Psoas muscle (tissue), 8 donors: ENCODE measurements around the gene PDE9A. TPM values are rescaled to one million over a fixed set of nuclear protein-coding genes. Genes with fewer than 3 reads are reported as not detected.

Experiments
- ATAC-seq, 4 donors: fragments of 200-7000 bp; cut with Tn5 transposase; one replicate each; pipeline ENCODE4 v1.9.1; 2020; ENCODE audit warnings: moderate library complexity in 3 of 4, mild to moderate bottlenecking in 2 of 4
- DNase-seq, 2 donors: peaks; one replicate each; pipeline ENCODE4 v3.0.0-alpha.2; 2020
- H3K27ac ChIP-seq: fragments of 200-600 bp; one replicate; pipeline ENCODE4 v1.8.0; 2022
- H3K27me3 ChIP-seq, 3 donors: fragments of 200-600 bp in 1 of 3; one replicate each; pipeline versions ENCODE4 v1.6.1 to v1.8.0; 2013 to 2022; ENCODE audit warnings: low read length in 2 of 3, mild to moderate bottlenecking in 2 of 3, moderate library complexity in 1 of 3; ENCODE audit not compliant: insufficient read depth in 3 of 3
- H3K36me3 ChIP-seq, 2 donors: fragments of 200-600 bp in 1 of 2; one replicate each; pipeline versions ENCODE4 v1.6.1 to v1.8.0; 2013 to 2022; ENCODE audit warnings: low read depth in 1 of 2, mild to moderate bottlenecking in 1 of 2, moderate library complexity in 1 of 2; ENCODE audit not compliant: insufficient read depth in 1 of 2
- H3K4me1 ChIP-seq: fragments of 200-600 bp; one replicate; pipeline ENCODE4 v1.8.0; 2022
- H3K4me3 ChIP-seq: fragments of 200-600 bp; one replicate; pipeline ENCODE4 v1.8.0; 2022; ENCODE audit warnings: mild to moderate bottlenecking
- H3K9me3 ChIP-seq: fragments of 200-600 bp; one replicate; pipeline ENCODE4 v1.8.0; 2022
- CTCF ChIP-seq: fragments of 200-600 bp; IDR thresholded peaks from one replicate; pipeline ENCODE4 v1.8.0; 2022; ENCODE audit warnings: antibody characterized with exemption
- WGBS, 3 donors: extraction: QIAGEN DNeasy Blood & Tissue Kit; methylation state at CpG; one replicate each; pipeline versions ENCODE4 v1.1.6 to v1.1.7; 2013; 5-methylcytosine and 5-hydroxymethylcytosine counted together
- intact Hi-C, 2 donors: fragments of 100-400 bp; cut with DNase I; formaldehyde crosslinking; loops; one replicate each; pipeline versions ENCODE4 v1.11.0 to v1.14.2; 2022
- polyA plus RNA-seq, 3 donors: library from polyadenylated mRNA; stranded (reverse); fragments of 200-250 nt; gene quantifications; one replicate each; pipeline ENCODE4 v1.2.3, GENCODE V29; 2013
- total RNA-seq, 4 donors: library from RNA; stranded (reverse); fragmentation: NEBNext Ultra II Directional in 2 of 4; extraction: Animal tissue kit (Norgen Biotek cat#: 25700) in 2 of 4; gene quantifications; one replicate each; pipeline versions ENCODE4 v1.2.1 to v1.2.4, GENCODE V29; 2021 to 2023
- donor health status: healthy with polysubstance abuse.
- donor health status: DM: no; HTN: no; CAD: no; lungs with moderate emphysema.
- donor health status: Bipolar disorder and iron deficiency.
- donor health status: healthy.
- donor health status: DM: yes; HTN: yes; CAD: no.
- donor health status: DM: no; HTN: no; CAD: no.
- donor health status: DM: no; HTN: no; CAD: no.
- donor health status: DM: yes; HTN: yes; CAD: no.

Gene PDE9A
- total and polyA plus RNA-seq, 7 donors = 1.2 to 4.3 (median 1.8) TPM

- ATAC-seq (no peak), DNase-seq (no peak)
- H3K4me1 ChIP-seq = no peaks in the 10 kb centered on the region
- TF ChIP-seq CTCF = no peak
- 73 to 78% (median 73%) methylated on average over 23 of the region's 23 CpGs for WGBS, 3 donors
- H3K36me3 ChIP-seq = no peaks in the 10 kb centered on the region
- intact Hi-C loops = no loop called here
- peaks cover 0 to 15% (median 5%) of the 10 kb centered on the region in 3 donors for H3K27me3 ChIP-seq
- no peak overlapping the region for H3K4me3 ChIP-seq
- no peaks in the 10 kb centered on the region for H3K9me3 ChIP-seq
- H3K27ac ChIP-seq = no peak overlapping the region
Measured at GRCh38 chr21:42750737-42751530, 97.5 kb downstream of the PDE9A start.

GRCh38 chr21:42751866-42752265 lies 98.4 kb downstream of the PDE9A start:
- peaks cover 0 to 15% (median 6%) of the 10 kb centered on the region in 3 donors for H3K27me3 ChIP-seq
- no peak overlapping the region for H3K27ac ChIP-seq
- 93 to 95% (median 95%) methylated on average over 9 of the region's 9 CpGs for WGBS, 3 donors
- DNase-seq (peak in 1 of 2 donors; percentile 40), ATAC-seq (no peak)
- intact Hi-C loops = no loop called here
- no peaks in the 10 kb centered on the region for H3K4me1 ChIP-seq
- TF ChIP-seq CTCF = no peak
- no peak overlapping the region for H3K4me3 ChIP-seq
- no peaks in the 10 kb centered on the region for H3K36me3 ChIP-seq
- no peaks in the 10 kb centered on the region for H3K9me3 ChIP-seq

- no peaks in the 10 kb centered on the region for H3K36me3 ChIP-seq
- no peaks in the 10 kb centered on the region for H3K4me1 ChIP-seq
- H3K27ac ChIP-seq = no peak overlapping the region
- ATAC-seq (no peak), DNase-seq (no peak)
- 86 to 90% (median 87%) methylated on average over 15 of the region's 15 CpGs for WGBS, 3 donors
- no peak for TF ChIP-seq CTCF
- no peak overlapping the region for H3K4me3 ChIP-seq
- intact Hi-C loops = no loop called here
- H3K27me3 ChIP-seq = peaks cover 0 to 9% (median 3%) of the 10 kb centered on the region in 3 donors
- H3K9me3 ChIP-seq = no peaks in the 10 kb centered on the region
Measured at GRCh38 chr21:42753804-42754203, 100.4 kb downstream of the PDE9A start.

- Histone ChIP-seq H3K4me1 (no peaks in the 10 kb centered on the region), H3K27ac (no peak overlapping the region), H3K27me3 (peaks cover 0 to 9% (median 3%) of the 10 kb centered on the region in 3 donors), H3K4me3 (no peak overlapping the region), H3K36me3 (no peaks in the 10 kb centered on the region), H3K9me3 (no peaks in the 10 kb centered on the region)
- intact Hi-C loops = no loop called here
- no peak for ATAC-seq
- no peak for TF ChIP-seq CTCF
- WGBS, 3 donors = 64 to 72% (median 65%) methylated on average over 14 of the region's 14 CpGs
- DNase-seq = no peak
Measured at GRCh38 chr21:42754270-42754933, 101.0 kb downstream of the PDE9A start.
